K562 (cell line): ENCODE results near the gene TNFRSF13B. TPM values are rescaled to one million over a fixed set of nuclear protein-coding genes. Genes with fewer than 3 reads are reported as not detected.
"Not testable (repeated sequence)": the region's sequence is repeated elsewhere in the genome, so short reads cannot be mapped to it uniquely, and the experiment has no call there.

Experiments used
- ATAC-seq: fragments of 200-7000 bp; cut with Tn5 transposase; 3 replicates; pipeline ENCODE4 v1.9.1; 2020; ENCODE audit warnings: moderate library complexity
- BruUV-seq: library from RNA; stranded (reverse); fragments of 400-500 nt; replicated peaks from 2 replicates; lab custom pipeline; 2021; lab: Mats Ljungman, UMichigan
- CTCF ChIA-PET: fragments of 300-600 bp; formaldehyde crosslinking; extraction: SDS; loops from one replicate; lab custom pipeline; 2021; ENCODE audit warnings: low intra/inter-chr PET ratio; lab: Yijun Ruan, JAX
- POLR2A ChIA-PET: fragments of 300-600, 350-650 bp; sonication (Branson Sonifier 250); formaldehyde crosslinking; extraction: SDS; loops from one replicate; lab custom pipeline; 2021; ENCODE audit warnings: antibody characterized with exemption, inconsistent platforms; lab: Yijun Ruan, JAX
- DNase-seq, 4 experiments: peaks; one replicate each; pipeline versions ENCODE4 v3.0.0 to v3.0.0-alpha.2; 2011 to 2018; ENCODE audit warnings: low spot score in 3 of 4, mixed read lengths in 3 of 4; ENCODE audit errors: extremely low read depth in 1 of 4
- FAIRE-seq: peaks from 2 replicates; lab custom pipeline; 2011; peaks lifted over from hg19 to GRCh38; lab: Jason Lieb, UNC
- H2AFZ ChIP-seq: 2 replicates; pipeline ENCODE4 v1.6.0; 2011; ENCODE audit warnings: low read depth, low read length, control low read depth, inconsistent platforms
- H3K27ac ChIP-seq: fragments of 200-600 bp; 3 replicates; pipeline ENCODE4 v1.8.0; 2011; ENCODE audit warnings: low read depth, mild to moderate bottlenecking, control low read depth, inconsistent platforms, low read length, moderate library complexity, mixed read lengths; ENCODE audit errors: extremely low read depth
- H3K27me3 ChIP-seq, 2 experiments: fragments of 300-600 bp in 1 of 2; 2 replicates in 1 of 2; 3 replicates in 1 of 2; pipeline versions ENCODE4 v1.6.0 to v1.8.0; 2011; ENCODE audit warnings: inconsistent platforms in 2 of 2, low read length in 2 of 2, mild to moderate bottlenecking in 1 of 2, mixed read lengths in 1 of 2, moderate library complexity in 1 of 2; ENCODE audit not compliant: control insufficient read depth in 2 of 2, insufficient read depth in 2 of 2
- H3K36me3 ChIP-seq: fragments of 300-600 bp; 3 replicates; pipeline ENCODE4 v1.8.0; 2011; ENCODE audit warnings: mild to moderate bottlenecking, low read length, inconsistent platforms; ENCODE audit not compliant: control insufficient read depth, insufficient read depth
- H3K4me1 ChIP-seq, 2 experiments: fragments of 200-600 bp in 1 of 2; replicated peaks in 1 of 2; 2 replicates in 1 of 2; 3 replicates in 1 of 2; pipeline versions ENCODE4 v1.5.1 to v1.8.0; 2011; ENCODE audit warnings: inconsistent platforms in 2 of 2, low read length in 2 of 2, mild to moderate bottlenecking in 1 of 2, mixed read lengths in 1 of 2, moderate library complexity in 1 of 2; ENCODE audit not compliant: control insufficient read depth in 2 of 2, insufficient read depth in 2 of 2
- H3K4me2 ChIP-seq: 2 replicates; pipeline ENCODE4 v1.6.1; 2011; ENCODE audit warnings: low read length, control low read depth, inconsistent platforms, mixed read lengths; ENCODE audit not compliant: insufficient read depth
- H3K4me3 ChIP-seq: fragments of 200-600 bp; sonication (generic), shearing (Covaris generic); 2 replicates; pipeline ENCODE4 v1.5.1; 2016; ENCODE audit warnings: control low read depth, inconsistent platforms
- H3K79me2 ChIP-seq: fragments of 200-600 bp; 3 replicates; pipeline ENCODE4 v1.8.0; 2011; ENCODE audit warnings: low read length, inconsistent platforms; ENCODE audit not compliant: control insufficient read depth, insufficient read depth
- H3K9ac ChIP-seq, 2 experiments: 2 replicates each; pipeline versions ENCODE4 v1.6.0 to v1.6.1; 2011; ENCODE audit warnings: low read depth in 2 of 2, low read length in 2 of 2, control low read depth in 1 of 2, inconsistent platforms in 1 of 2, mild to moderate bottlenecking in 1 of 2, mixed read lengths in 1 of 2; ENCODE audit not compliant: insufficient read depth in 1 of 2
- H3K9me1 ChIP-seq: one replicate; pipeline ENCODE4 v1.6.0; 2011; ENCODE audit warnings: inconsistent platforms, mild to moderate bottlenecking, low read length, moderate library complexity; ENCODE audit not compliant: control insufficient read depth, insufficient read depth
- H3K9me3 ChIP-seq: replicated peaks from 2 replicates; pipeline ENCODE4 v1.5.1; 2011; ENCODE audit warnings: low read depth, low read length, inconsistent platforms; ENCODE audit not compliant: control insufficient read depth, insufficient read depth
- H4K20me1 ChIP-seq: replicated peaks from 2 replicates; pipeline ENCODE4 v1.6.1; 2011; ENCODE audit warnings: low read length, inconsistent platforms, mixed read lengths; ENCODE audit not compliant: control insufficient read depth, insufficient read depth
- E2F5 ChIP-seq: sonication (generic); formaldehyde crosslinking; IDR thresholded peaks from 2 replicates; pipeline ENCODE4 v1.8.0; 2022; ENCODE audit warnings: mild to moderate bottlenecking, missing genetic modification reagents
- FOS ChIP-seq: IDR thresholded peaks from 3 replicates; pipeline ENCODE4 v1.6.1; 2011; ENCODE audit not compliant: insufficient read length; ENCODE audit errors: extremely low read depth
- FOSL1 ChIP-seq: fragments of 200-800 bp; sonication (Bioruptor generic); conservative IDR thresholded peaks from 2 replicates; pipeline ENCODE4 v1.6.1; 2016; ENCODE audit warnings: missing genetic modification characterization, missing compliant biosample characterization
- REST ChIP-seq, 2 experiments: fragments of 450-650 bp; formaldehyde crosslinking in 1 of 2; IDR thresholded peaks; 2 replicates each; pipeline versions ENCODE4 v1.4.0 to v1.6.1; 2014 to 2020; ENCODE audit warnings: mild to moderate bottlenecking in 2 of 2, borderline replicate concordance in 1 of 2, low read depth in 1 of 2
- WGBS: fragments of 100-300 bp; shearing (Covaris generic); methylation state at CpG from one replicate; pipeline ENCODE4 v1.1.6; 2016; ENCODE audit warnings: low coverage, mixed read lengths; ENCODE audit not compliant: insufficient coverage; ENCODE audit errors: missing lambda C conversion rate; 5-methylcytosine and 5-hydroxymethylcytosine counted together
- in situ Hi-C: fragments of 300-500 bp; cut with MboI; formaldehyde crosslinking; loops from 4 replicates; pipeline ENCODE4 v1.15.0; 2018; ENCODE audit warnings: inconsistent platforms, mixed read lengths
- intact Hi-C: fragments of 100-400 bp; cut with micrococcal nuclease; formaldehyde crosslinking; loops from 2 replicates; pipeline ENCODE4 v1.14.2; 2022
- polyA plus RNA-seq, 8 experiments: library from polyadenylated mRNA; depleted of rRNA in 4 of 8; stranded (reverse) in 5 of 8; unstranded in 3 of 8; fragments of >200 nt; fragmentation: Nextera tagmentation in 2 of 8; fragmentation: Illumina TruSeq in 1 of 8; extraction: Ambion mirVana in 2 of 8; extraction: Trizol in 1 of 8; gene quantifications; 2 replicates each; pipeline versions ENCODE4 v1.2.1 to v1.2.3, GENCODE V29; 2011 to 2014; ENCODE audit warnings: inconsistent platforms in 1 of 8, missing spikeins in 1 of 8
- total RNA-seq, 7 experiments: library from RNA; depleted of rRNA in 6 of 7; stranded (reverse); fragments of >200 nt in 6 of 7; fragmentation: Illumina TruSeq in 2 of 7; extraction: Trizol in 2 of 7; gene quantifications; 2 replicates each; pipeline versions ENCODE4 v1.2.1 to v1.2.3, GENCODE V29; 2011 to 2021; ENCODE audit warnings: low replicate concordance in 1 of 7

TNFRSF13B gene
- total and polyA plus RNA-seq, 9 of the 15 experiments (the other 6 are each of a cell fraction or from before 2014, with no cell fraction given), result not detected

DNA sequence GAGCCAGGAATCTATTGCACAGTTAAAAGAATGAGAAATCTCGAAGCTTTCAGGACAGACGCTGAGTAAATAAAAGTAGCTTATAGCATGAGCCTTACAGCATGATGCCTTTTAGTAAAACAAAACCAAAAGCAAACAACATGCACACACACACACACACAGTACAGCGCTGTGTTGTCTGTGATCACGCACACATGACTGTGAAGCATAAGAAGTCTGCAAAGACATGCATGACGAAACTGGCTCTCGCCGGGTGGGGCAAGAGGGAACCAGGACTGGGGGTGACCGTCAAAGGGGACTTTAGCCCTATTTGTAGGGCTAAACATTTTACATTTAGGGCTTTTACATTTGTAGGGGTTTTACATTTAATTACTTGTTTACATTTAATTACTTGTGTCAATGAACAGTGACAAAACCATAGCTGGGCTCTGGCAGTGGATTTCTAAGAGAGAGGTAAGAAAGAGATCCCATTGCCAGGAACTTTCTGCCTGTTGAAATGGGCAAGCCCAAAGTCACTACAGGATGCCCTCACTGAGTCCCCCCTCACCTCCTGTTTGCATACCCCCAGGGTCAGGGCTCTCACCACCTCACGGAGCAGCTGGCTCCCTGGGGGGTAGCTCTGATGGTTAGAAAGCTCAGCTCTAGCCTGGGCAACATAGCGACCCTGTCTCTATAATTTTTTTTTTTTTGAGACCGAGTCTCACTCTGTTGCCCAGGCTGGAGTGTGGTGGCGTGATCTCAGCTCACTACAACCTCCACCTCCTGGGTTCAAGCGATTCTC, 2.0 kb upstream of the TNFRSF13B start:
- Histone ChIP-seq H3K4me3 (no peak overlapping the region), H3K9ac (no peak overlapping the region), H4K20me1 (no peaks in the 10 kb centered on the region; the same call in 1 of the 2 replicates), H3K4me1 (no peaks in the 10 kb centered on the region), H2AFZ (no peak overlapping the region), H3K9me3 (no peaks in the 10 kb centered on the region), H3K27ac (no peak overlapping the region), H3K9me1 (no peaks in the 10 kb centered on the region), H3K79me2 (no peaks in the 10 kb centered on the region), H3K36me3 (no peaks in the 10 kb centered on the region), H3K4me2 (no peak overlapping the region), H3K27me3 (peaks cover 16 to 45% of the 10 kb centered on the region in 2 experiments; a peak in 4 of 5 replicates)
- POLR2A ChIA-PET, result no interaction called here
- FAIRE-seq (no peak), ATAC-seq (no peak), DNase-seq (no peak)
- BruUV-seq, result no TSS peak
- in situ Hi-C loops, result no loop called here
- no peak for TF ChIP-seq FOSL1 (tag)
- no peak for TF ChIP-seq FOS
- no peak for TF ChIP-seq REST (IDR thresholded peaks at IDR 0.05; ENCODE audit: borderline replicate concordance)
- TF ChIP-seq REST (CRISPR knock-in tag; IDR thresholded peaks at IDR 0.05; ENCODE audit: low read depth), result no peak
- no peak for TF ChIP-seq E2F5 (CRISPR knock-in tag)
- intact Hi-C loops, result no loop called here
- WGBS, result 3% methylated on average over 10 of the region's 13 CpGs
- CTCF ChIA-PET, result no interaction called here

- H3K4me3 ChIP-seq, POLR2A ChIA-PET, H2AFZ ChIP-seq, DNase-seq, H3K79me2 ChIP-seq, H3K9ac ChIP-seq, H3K36me3 ChIP-seq, H3K9me3 ChIP-seq, H3K9me1 ChIP-seq, BruUV-seq, H3K4me2 ChIP-seq, in situ Hi-C loops, H3K4me1 ChIP-seq, H4K20me1 ChIP-seq, H3K27ac ChIP-seq, CTCF ChIA-PET, intact Hi-C loops, FAIRE-seq, ATAC-seq: not testable (repeated sequence)
- peaks cover 15 to 41% of the 10 kb centered on the region in 2 experiments; a peak in 4 of 5 replicates for H3K27me3 ChIP-seq
- WGBS, result 0% methylated on average over 6 of the region's 10 CpGs
Measured at GRCh38 chr17:16973043-16973442, 1.1 kb upstream of the TNFRSF13B start.
